Measurements from ENCODE around the gene UBE2L3.
"Not testable (repeated sequence)": the region's sequence is repeated elsewhere in the genome, so short reads cannot be mapped to it uniquely, and the experiment has no call there.

Gene UBE2L3

DNA sequence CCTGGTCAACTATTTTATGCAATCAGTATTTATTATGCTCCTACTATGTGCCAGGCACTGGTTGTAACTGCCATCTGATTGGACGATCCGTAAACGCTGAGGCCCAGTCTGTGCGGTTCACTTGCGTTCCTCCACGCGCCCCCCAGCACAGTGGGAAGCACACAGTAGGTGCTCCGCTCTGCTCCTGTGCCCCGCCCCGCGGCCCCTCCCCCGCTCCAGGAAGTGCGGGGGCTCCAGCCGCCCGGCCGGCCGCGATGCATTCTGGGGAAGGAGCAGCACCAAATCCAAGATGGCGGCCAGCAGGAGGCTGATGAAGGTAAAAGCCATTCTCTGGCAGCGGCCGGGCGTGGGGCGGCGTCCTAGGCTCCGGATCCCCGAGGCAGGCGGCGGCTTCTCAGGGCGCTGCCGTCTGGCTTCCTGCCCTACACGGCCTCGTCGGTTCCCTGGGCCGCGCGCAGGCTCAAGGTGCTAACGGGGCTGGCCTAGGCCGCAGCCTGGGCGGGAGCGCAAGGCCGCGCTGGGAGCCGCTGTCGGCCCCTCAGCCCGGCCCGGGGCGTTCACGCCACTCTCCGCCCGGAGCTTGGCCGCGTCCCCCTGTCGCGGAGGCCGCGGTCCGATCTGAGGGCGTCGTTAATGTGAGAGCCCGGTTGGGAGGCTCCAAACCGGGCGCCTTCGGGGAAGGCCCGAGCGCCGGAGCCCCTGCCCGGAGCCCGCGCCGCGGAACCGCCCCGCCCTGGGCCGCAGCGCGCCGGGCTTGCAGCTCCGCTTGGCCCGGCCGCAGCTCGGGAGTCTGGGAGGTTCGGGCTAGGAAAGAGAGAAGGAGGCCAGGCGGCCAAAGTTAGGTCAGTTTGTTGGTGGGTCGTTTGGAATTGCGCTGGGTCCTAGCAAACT lies at the start of gene UBE2L3:
TSS of gene UBE2L3 (plus strand) at position 259 of the 891 bp plus-strand sequence. CDS start at position 290, 31 bp downstream.
- peak; percentile 69 for DNase-seq
- TF ChIP-seq, protein P1, sequence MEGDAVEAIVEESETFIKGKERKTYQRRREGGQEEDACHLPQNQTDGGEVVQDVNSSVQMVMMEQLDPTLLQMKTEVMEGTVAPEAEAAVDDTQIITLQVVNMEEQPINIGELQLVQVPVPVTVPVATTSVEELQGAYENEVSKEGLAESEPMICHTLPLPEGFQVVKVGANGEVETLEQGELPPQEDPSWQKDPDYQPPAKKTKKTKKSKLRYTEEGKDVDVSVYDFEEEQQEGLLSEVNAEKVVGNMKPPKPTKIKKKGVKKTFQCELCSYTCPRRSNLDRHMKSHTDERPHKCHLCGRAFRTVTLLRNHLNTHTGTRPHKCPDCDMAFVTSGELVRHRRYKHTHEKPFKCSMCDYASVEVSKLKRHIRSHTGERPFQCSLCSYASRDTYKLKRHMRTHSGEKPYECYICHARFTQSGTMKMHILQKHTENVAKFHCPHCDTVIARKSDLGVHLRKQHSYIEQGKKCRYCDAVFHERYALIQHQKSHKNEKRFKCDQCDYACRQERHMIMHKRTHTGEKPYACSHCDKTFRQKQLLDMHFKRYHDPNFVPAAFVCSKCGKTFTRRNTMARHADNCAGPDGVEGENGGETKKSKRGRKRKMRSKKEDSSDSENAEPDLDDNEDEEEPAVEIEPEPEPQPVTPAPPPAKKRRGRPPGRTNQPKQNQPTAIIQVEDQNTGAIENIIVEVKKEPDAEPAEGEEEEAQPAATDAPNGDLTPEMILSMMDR (IDR thresholded peaks at IDR 0.05; ENCODE audit: low read depth, low read length, missing control alignments), result no peak
- Histone ChIP-seq H3K4me3 (ENCODE audit: low read depth, low read length) (peak within 1 kb of the TSS; percentile 86), H3K27ac (peak within 1 kb of the TSS; percentile 92), H3K27me3 (replicated peaks) (no peaks in the 10 kb centered on the region), H3K36me3 (replicated peaks) (peaks cover 7% of the 10 kb centered on the region)
- in situ Hi-C loops (cut with HindIII; ENCODE audit: low pct_ligation_motif_present, low sequenced_read_pairs), result no loop called here

GRCh38 chr22:21526705-21527500 lies 40.6 kb upstream of the UBE2L3 start:
- H3K27me3 ChIP-seq (replicated peaks); H3K4me3 ChIP-seq (ENCODE audit: low read depth, low read length); DNase-seq; H3K27ac ChIP-seq; H3K36me3 ChIP-seq (replicated peaks); in situ Hi-C loops (cut with HindIII; ENCODE audit: low pct_ligation_motif_present, low sequenced_read_pairs): not testable (repeated sequence)

- DNase-seq; in situ Hi-C loops (cut with HindIII; ENCODE audit: low pct_ligation_motif_present, low sequenced_read_pairs); H3K27me3 ChIP-seq (replicated peaks); H3K4me3 ChIP-seq (ENCODE audit: low read depth, low read length); H3K27ac ChIP-seq; H3K36me3 ChIP-seq (replicated peaks): not testable (repeated sequence)
Measured at GRCh38 chr22:21531525-21531924, 36.0 kb upstream of the UBE2L3 start.

- DNase-seq; H3K27ac ChIP-seq; H3K36me3 ChIP-seq (replicated peaks); in situ Hi-C loops (cut with HindIII; ENCODE audit: low pct_ligation_motif_present, low sequenced_read_pairs); H3K27me3 ChIP-seq (replicated peaks); H3K4me3 ChIP-seq (ENCODE audit: low read depth, low read length): not testable (repeated sequence)
Measured at GRCh38 chr22:21532863-21533648, 34.5 kb upstream of the UBE2L3 start.

DNA sequence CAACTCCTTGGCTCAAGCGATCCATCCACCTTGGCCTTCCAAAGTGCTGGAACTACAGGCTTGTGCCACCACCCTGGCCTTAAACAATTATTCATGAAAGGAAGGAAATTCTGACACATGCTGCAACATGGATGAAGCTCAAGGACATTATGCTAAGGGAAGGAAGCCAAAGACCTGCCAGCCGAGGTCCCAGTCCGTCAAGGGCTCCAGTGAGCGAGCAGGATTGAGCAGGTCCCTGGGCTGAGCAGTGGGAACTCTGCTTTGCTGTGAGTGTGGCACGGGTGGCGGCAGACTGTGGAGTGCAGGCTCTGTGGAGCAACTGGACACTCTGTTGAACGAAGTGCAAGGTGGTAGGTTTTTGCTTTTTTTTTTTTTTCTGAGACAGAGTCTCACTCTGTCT lies 27.7 kb upstream of the UBE2L3 start:
- in situ Hi-C loops (cut with HindIII; ENCODE audit: low pct_ligation_motif_present, low sequenced_read_pairs), result not testable (repeated sequence)

DNA sequence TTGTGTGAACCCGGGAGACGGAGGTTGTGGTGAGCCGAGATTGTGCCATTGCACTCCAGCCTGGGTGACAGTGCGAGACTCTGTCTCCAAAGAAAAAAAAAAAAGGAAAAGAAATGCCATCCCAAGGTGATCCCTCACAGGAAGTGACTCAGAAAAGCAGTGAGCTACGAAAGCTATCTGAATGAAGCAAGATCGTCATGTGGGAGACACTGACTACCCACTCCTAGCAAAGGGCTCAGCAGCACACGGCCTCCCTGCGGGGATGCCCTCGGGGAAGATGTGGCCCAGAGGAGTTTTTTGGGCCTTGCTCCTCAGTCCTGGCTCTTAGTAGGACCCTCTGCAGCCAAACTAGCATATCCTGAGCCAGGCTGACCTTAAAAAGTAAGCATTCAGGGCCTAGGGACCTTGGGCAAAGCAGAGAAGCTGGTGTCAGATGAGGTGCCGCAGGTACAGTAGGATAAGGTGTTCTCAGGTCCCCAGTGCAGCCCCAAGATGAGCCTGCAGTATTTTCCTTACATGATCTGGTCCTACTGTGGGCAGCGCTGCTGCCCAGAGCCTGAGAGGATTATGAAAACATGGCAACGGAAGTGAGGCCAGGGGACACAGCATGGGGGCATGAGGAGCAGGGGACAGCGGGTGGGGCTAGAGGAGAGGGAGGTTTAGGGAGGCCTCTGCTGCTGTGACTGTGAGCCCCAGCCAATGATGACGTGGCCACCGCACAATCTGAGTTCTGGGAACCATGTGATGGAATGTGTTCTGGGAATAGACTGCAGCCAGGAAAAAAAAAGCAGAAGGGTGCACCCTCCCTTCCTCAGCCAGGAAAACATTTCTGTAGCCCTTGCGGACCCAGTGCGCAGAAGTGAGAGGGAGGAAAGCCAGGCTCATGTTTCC lies 22.8 kb upstream of the UBE2L3 start:
- DNase-seq; H3K27ac ChIP-seq; in situ Hi-C loops (cut with HindIII; ENCODE audit: low pct_ligation_motif_present, low sequenced_read_pairs); H3K4me3 ChIP-seq (ENCODE audit: low read depth, low read length); H3K27me3 ChIP-seq (replicated peaks); H3K36me3 ChIP-seq (replicated peaks): not testable (repeated sequence)

More for the DNA sequence above, 27.7 kb upstream of the UBE2L3 start:
- not testable (repeated sequence) for H3K4me3 ChIP-seq (ENCODE audit: low read depth, low read length); H3K36me3 ChIP-seq (replicated peaks); H3K27me3 ChIP-seq (replicated peaks); DNase-seq; H3K27ac ChIP-seq

GRCh38 chr22:21549558-21549957 lies 18.0 kb upstream of the UBE2L3 start:
- not testable (repeated sequence) for H3K27me3 ChIP-seq (replicated peaks); H3K36me3 ChIP-seq (replicated peaks)

DNA sequence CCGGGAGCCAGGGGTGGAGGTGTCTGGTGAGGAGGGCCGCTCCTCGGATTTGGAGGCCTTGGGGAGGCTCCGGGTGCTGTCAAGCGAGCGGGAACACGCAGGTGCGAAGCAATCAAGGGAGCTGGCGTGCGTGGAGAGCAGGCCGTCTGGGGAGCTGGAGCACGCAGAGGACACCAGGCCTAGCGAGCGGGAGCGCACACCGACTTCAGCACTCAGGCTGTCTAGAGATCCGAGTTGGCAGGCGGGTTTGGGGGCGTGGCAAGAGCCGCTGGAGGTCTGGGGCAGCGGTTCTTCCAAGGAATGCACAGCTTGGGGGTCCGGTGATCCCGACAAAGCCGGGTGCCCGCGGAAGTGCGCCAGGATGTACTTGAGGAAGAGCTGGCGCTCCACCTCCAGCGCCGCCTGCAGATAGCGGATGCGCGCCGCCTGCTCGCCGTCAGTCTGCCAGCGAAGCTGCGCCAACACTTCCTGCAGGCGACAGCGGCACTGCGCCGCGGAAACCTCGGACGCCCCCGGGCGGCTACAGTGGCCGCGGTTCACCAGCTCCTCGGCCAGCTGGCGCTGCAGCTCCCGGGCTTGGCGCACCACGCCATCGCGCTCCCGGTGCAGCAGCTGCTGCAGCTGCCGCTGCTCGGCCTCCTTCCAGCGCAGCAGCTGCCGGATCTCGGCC lies 17.4 kb upstream of the UBE2L3 start:
- DNase-seq; H3K27ac ChIP-seq; in situ Hi-C loops (cut with HindIII; ENCODE audit: low pct_ligation_motif_present, low sequenced_read_pairs); H3K36me3 ChIP-seq (replicated peaks); H3K4me3 ChIP-seq (ENCODE audit: low read depth, low read length); H3K27me3 ChIP-seq (replicated peaks): not testable (repeated sequence)

More at GRCh38 chr22:21549558-21549957, 18.0 kb upstream of the UBE2L3 start:
- H3K4me3 ChIP-seq (ENCODE audit: low read depth, low read length); H3K27ac ChIP-seq; in situ Hi-C loops (cut with HindIII; ENCODE audit: low pct_ligation_motif_present, low sequenced_read_pairs); DNase-seq: not testable (repeated sequence)

- H3K27me3 ChIP-seq (replicated peaks); DNase-seq; H3K27ac ChIP-seq; H3K4me3 ChIP-seq (ENCODE audit: low read depth, low read length); H3K36me3 ChIP-seq (replicated peaks); in situ Hi-C loops (cut with HindIII; ENCODE audit: low pct_ligation_motif_present, low sequenced_read_pairs): not testable (repeated sequence)
Measured at GRCh38 chr22:21550678-21551047, 16.9 kb upstream of the UBE2L3 start.

DNA sequence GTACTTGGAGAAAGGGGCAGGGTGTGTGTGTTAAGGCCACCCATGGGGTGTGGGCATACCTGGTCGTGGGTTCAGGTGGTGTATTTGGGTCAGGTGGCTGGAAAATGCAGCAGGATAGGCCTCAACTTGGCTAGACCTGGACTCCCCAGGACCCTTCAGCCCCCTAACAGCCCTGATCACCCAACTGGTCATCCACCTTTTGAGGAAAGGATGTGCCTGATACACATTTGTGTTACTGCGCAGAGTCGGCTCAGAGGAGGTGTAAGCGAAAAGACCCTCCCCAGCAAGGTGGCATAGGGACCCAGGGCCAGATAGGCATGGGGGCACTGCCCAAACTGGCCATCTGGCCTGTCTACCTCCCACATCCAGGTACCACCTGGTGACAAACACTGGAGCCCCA lies 16.2 kb upstream of the UBE2L3 start, which contains the start of gene RIMBP3C:
TSS of gene RIMBP3C (minus strand) at position 101 of the 400 bp plus-strand sequence. CDS start 485 bp downstream, outside the sequence.
- H3K4me3 ChIP-seq (ENCODE audit: low read depth, low read length); H3K27ac ChIP-seq; in situ Hi-C loops (cut with HindIII; ENCODE audit: low pct_ligation_motif_present, low sequenced_read_pairs): not testable (repeated sequence)

DNA sequence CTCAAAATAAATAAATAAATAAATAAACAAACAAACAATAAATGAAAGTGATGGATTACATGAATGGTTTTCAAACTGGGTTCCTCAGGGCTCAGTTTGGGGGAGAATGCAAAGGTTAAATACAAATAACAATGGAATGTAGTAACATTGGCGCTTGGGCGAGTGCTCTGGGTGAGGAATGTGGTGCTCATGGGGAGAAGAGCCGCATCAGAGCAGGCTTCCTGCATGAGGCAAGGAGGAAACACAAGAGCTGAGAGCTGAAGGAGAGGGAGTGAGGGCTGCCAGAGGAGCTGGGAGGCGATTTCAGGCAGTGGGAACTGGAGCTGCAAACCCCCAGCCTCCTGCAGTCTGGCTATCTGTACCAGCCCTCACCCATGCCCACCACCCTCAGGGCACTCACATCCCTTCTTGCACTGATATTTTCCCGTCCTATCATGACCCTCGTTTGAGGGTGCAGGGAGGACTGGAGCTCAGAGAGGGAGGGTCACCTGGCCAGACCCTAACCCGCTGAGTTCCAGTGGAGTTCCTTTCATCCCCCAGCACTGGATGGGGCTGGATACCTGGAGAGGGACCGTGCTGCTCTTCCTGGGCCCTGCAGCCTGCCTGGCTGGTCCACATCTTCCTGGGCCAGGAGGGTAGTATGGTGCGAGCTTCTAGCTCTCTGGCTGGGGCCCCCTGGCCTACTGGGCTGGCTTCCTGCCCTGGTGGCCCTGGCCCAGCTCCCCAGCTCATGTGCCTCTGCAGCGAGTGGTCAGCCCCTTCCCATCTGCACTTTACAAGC lies 8.0 kb upstream of the UBE2L3 start:
- H3K27me3 ChIP-seq (replicated peaks); in situ Hi-C loops (cut with HindIII; ENCODE audit: low pct_ligation_motif_present, low sequenced_read_pairs); H3K4me3 ChIP-seq (ENCODE audit: low read depth, low read length); H3K27ac ChIP-seq; H3K36me3 ChIP-seq (replicated peaks): not testable (repeated sequence)
- peak; percentile 35 for DNase-seq

More for the DNA sequence above, 16.2 kb upstream of the UBE2L3 start, which contains the start of gene RIMBP3C:
- not testable (repeated sequence) for H3K36me3 ChIP-seq (replicated peaks); DNase-seq; H3K27me3 ChIP-seq (replicated peaks)
